ENCODE results near the gene RAD9B. TPM values are rescaled to one million over a fixed set of nuclear protein-coding genes. Genes with fewer than 3 reads are reported as not detected.
A peak's percentile ranks its signal among the peaks of the same experiment; 100 is the strongest.

RAD9B gene
- total RNA-seq, 1 experiment from 2014 or later, result 0.40 TPM

DNA sequence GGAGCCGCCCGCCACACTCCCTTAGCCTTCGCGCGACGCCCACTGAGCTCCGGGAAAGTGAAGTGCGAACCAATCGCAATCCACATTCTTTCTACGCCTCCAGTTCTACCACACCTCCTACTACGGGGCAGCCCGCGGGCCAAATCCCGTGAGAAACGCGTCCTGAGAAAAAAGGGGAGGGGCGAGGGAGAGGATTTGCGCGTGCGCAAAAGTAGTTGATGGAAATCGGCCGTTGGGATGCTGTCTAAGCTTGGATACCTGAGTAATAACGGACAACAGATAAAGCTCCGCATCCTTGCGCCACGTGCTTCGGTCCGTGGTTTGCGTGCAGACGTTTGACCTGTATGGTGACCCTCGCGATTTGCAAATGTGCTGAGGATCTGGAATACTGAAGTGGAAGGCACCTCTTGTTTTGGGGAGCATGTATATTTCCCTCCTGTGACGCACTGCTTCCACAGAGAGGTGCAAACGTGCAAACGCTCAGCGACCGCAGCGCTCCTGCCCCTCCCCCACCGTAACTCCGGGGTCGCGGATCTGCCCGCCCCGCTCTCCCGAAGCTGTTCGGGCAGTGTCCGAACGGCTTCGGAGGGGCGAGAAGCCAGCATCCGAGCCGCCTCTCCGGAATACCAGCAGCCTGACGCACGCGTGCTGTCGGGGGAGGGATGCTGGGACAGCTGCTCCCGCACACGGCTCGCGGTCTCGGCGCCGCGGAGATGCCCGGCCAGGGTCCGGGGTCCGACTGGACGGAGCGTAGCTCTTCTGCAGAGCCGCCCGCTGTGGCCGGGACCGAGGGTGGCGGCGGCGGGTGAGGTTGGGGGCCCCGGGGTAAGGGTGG lies 33.7 kb upstream of the RAD9B start, which contains the start of the genes FAM216A and GPN3:
TSS of gene FAM216A (plus strand) at position 632 of the 835 bp plus-strand sequence. CDS start at position 663, 31 bp downstream.
TSS of gene GPN3 (minus strand) at position 44 of the 835 bp plus-strand sequence. CDS start 54 bp downstream, outside the sequence.
- H4K20me1 ChIP-seq (ENCODE audit: low read length), result no peaks in the 10 kb centered on the region
- peaks cover 47% of the 10 kb centered on the region for H3K79me2 ChIP-seq (ENCODE audit: low read length)
- CTCF ChIA-PET, result interaction anchor here (0.5 to 1.6 kb wide), 10 partner anchors 15 to 149 kb away, joined by 3 to 25 read pairs (median 4); partner anchors contain the start of gene ARPC3
- peak within 1 kb of the TSS; percentile 98 for H3K4me2 ChIP-seq (ENCODE audit: low read length)
- no peak for TF ChIP-seq EZH2 (IDR thresholded peaks at IDR 0.05; ENCODE audit: low read length, unreplicated experiment)
- TF ChIP-seq EZH2phosphoT487 (IDR thresholded peaks at IDR 0.05; ENCODE audit: borderline replicate concordance, low read length), result no peak
- no peak for TF ChIP-seq CTCF (conservative IDR thresholded peaks at IDR 0.05; ENCODE audit: low read depth, low read length)
- peaks cover 14% of the 10 kb centered on the region for H3K4me1 ChIP-seq (ENCODE audit: insufficient read depth, low read length)
- H3K36me3 ChIP-seq (ENCODE audit: low read depth, low read length), result no peaks in the 10 kb centered on the region; the same call in 1 of the 2 replicates
- DNase-seq, result peak; percentile 99
- peak within 1 kb of the TSS; percentile 90 for H3K9ac ChIP-seq (ENCODE audit: low read length)
- H2AFZ ChIP-seq (ENCODE audit: low read length), result peak within 1 kb of the TSS; percentile 93
- H3K9me3 ChIP-seq (ENCODE audit: low read length), result no peaks in the 10 kb centered on the region
- intact Hi-C loops (cut with micrococcal nuclease), result loop anchor here (1.0 to 10.0 kb wide), 6 partner anchors 18 to 226 kb away; partner anchors contain the start of genes ARPC3, RAD9B and VPS29
- POLR2A ChIA-PET (ENCODE audit: unreplicated experiment), result interaction anchor here (0.5 to 1.2 kb wide), 7 partner anchors 18 to 420 kb away, joined by 3 to 11 read pairs (median 5); partner anchors contain the start of genes ARPC3, RAD9B, TCTN1 and VPS29
- peak within 1 kb of the TSS; percentile 75 for H3K27ac ChIP-seq (ENCODE audit: low read length)
- ATAC-seq, result peak; percentile 84
- BruUV-seq (replicated peaks), result TSS peak; percentile 76
- H3K27me3 ChIP-seq (ENCODE audit: low read length), result no peaks in the 10 kb centered on the region
- no peaks in the 10 kb centered on the region for H3K9me2 ChIP-seq (replicated peaks; ENCODE audit: low read length)
- peak within 1 kb of the TSS; percentile 84 for H3K4me3 ChIP-seq (ENCODE audit: low read length)
- no peaks in the 10 kb centered on the region for H3F3A ChIP-seq (ENCODE audit: low read length, unreplicated experiment)

GRCh38 chr12:110475426-110475825 lies 26.7 kb upstream of the RAD9B start:
- Histone ChIP-seq H3K79me2 (ENCODE audit: low read length) (peaks cover 7% of the 10 kb centered on the region), H3K4me3 (ENCODE audit: low read length) (no peak overlapping the region), H4K20me1 (ENCODE audit: low read length) (no peaks in the 10 kb centered on the region), H3K9me3 (ENCODE audit: low read length) (no peaks in the 10 kb centered on the region), H3K27ac (ENCODE audit: low read length) (no peak overlapping the region), H3K4me2 (ENCODE audit: low read length) (no peak overlapping the region), H3K27me3 (ENCODE audit: low read length) (no peaks in the 10 kb centered on the region), H3K9ac (ENCODE audit: low read length) (no peak overlapping the region), H3K4me1 (ENCODE audit: insufficient read depth, low read length) (no peaks in the 10 kb centered on the region), H3K36me3 (ENCODE audit: low read depth, low read length) (no peaks in the 10 kb centered on the region; the same call in 1 of the 2 replicates), H3K9me2 (replicated peaks; ENCODE audit: low read length) (no peaks in the 10 kb centered on the region), H3F3A (ENCODE audit: low read length, unreplicated experiment) (no peaks in the 10 kb centered on the region), H2AFZ (ENCODE audit: low read length) (no peak overlapping the region)
- DNase-seq (no peak), ATAC-seq (no peak)
- BruUV-seq (replicated peaks), result no TSS peak
- CTCF ChIA-PET, result no interaction called here
- no peak for TF ChIP-seq EZH2 (IDR thresholded peaks at IDR 0.05; ENCODE audit: low read length, unreplicated experiment)
- intact Hi-C loops (cut with micrococcal nuclease), result no loop called here
- POLR2A ChIA-PET (ENCODE audit: unreplicated experiment), result interaction anchor here (0.6 kb wide), 1 partner anchor 60 kb away, joined by 4 read pairs; no protein-coding TSS in a partner anchor

- no TSS peak for BruUV-seq (replicated peaks)
- Histone ChIP-seq H3K9me2 (replicated peaks; ENCODE audit: low read length) (no peaks in the 10 kb centered on the region), H3K9ac (ENCODE audit: low read length) (no peak overlapping the region), H3K27me3 (ENCODE audit: low read length) (no peaks in the 10 kb centered on the region), H3K36me3 (ENCODE audit: low read depth, low read length) (peaks cover 23% of the 10 kb centered on the region), H3K27ac (ENCODE audit: low read length) (no peak overlapping the region), H4K20me1 (ENCODE audit: low read length) (0 out of 2 replicates have a peak, but pooled peaks cover 3% of the 10 kb centered on the region), H3K4me2 (ENCODE audit: low read length) (peak overlapping the region; percentile 85), H3K79me2 (ENCODE audit: low read length) (peaks cover 58% of the 10 kb centered on the region), H3K9me3 (ENCODE audit: low read length) (no peaks in the 10 kb centered on the region), H2AFZ (ENCODE audit: low read length) (no peak overlapping the region), H3K4me1 (ENCODE audit: insufficient read depth, low read length) (peaks cover 22% of the 10 kb centered on the region), H3F3A (ENCODE audit: low read length, unreplicated experiment) (no peaks in the 10 kb centered on the region), H3K4me3 (ENCODE audit: low read length) (no peak overlapping the region; the same call in 1 of the 2 replicates)
- intact Hi-C loops (cut with micrococcal nuclease), result no loop called here
- TF ChIP-seq EZH2 (IDR thresholded peaks at IDR 0.05; ENCODE audit: low read length, unreplicated experiment) (no peak), CTCF (conservative IDR thresholded peaks at IDR 0.05; ENCODE audit: low read depth, low read length) (no peak), EZH2phosphoT487 (IDR thresholded peaks at IDR 0.05; ENCODE audit: borderline replicate concordance, low read length) (no peak)
- DNase-seq, result peak; percentile 36
- CTCF ChIA-PET, result no interaction called here
- POLR2A ChIA-PET (ENCODE audit: unreplicated experiment), result interaction anchor here (0.7 kb wide), 1 partner anchor 31 kb away, joined by 11 read pairs; the partner anchor contains the start of gene GPN3
- ATAC-seq, result no peak
Observed at GRCh38 chr12:110498984-110499706, 3.0 kb upstream of the RAD9B start.
